ENCODE data around the gene FOXC1.

Gene FOXC1

GRCh38 chr6:1598433-1598832 is 11.3 kb upstream of the FOXC1 start:
- DNase-seq = no peak

- DNase-seq = no peak
Observed at GRCh38 chr6:1598886-1599285, 10.8 kb upstream of the FOXC1 start.

GRCh38 chr6:1599469-1599868 is 10.2 kb upstream of the FOXC1 start:
- DNase-seq = no peak

GRCh38 chr6:1600063-1600763 is 9.5 kb upstream of the FOXC1 start:
- no peak for DNase-seq

- DNase-seq = no peak
Observed at GRCh38 chr6:1600764-1601157, 9.0 kb upstream of the FOXC1 start.

GRCh38 chr6:1601158-1602048 is 8.3 kb upstream of the FOXC1 start:
- peak; percentile 62 for DNase-seq

GRCh38 chr6:1602049-1602713 is 7.5 kb upstream of the FOXC1 start:
- no peak for DNase-seq

GRCh38 chr6:1603708-1604107 is 6.0 kb upstream of the FOXC1 start:
- DNase-seq = no peak

GRCh38 chr6:1604158-1605003 is 5.3 kb upstream of the FOXC1 start:
- peak; percentile 96 for DNase-seq

- peak; percentile 87 for DNase-seq
Observed at GRCh38 chr6:1605004-1605892, 4.5 kb upstream of the FOXC1 start.

- peak; percentile 69 for DNase-seq
Observed at GRCh38 chr6:1605893-1606779, 3.6 kb upstream of the FOXC1 start.

- peak; percentile 69 for DNase-seq
Observed at GRCh38 chr6:1606780-1607515, 2.8 kb upstream of the FOXC1 start.

GRCh38 chr6:1607516-1608221 is 2.0 kb upstream of the FOXC1 start:
- DNase-seq = no peak

- peak; percentile 80 for DNase-seq
Observed at GRCh38 chr6:1608222-1609040, 1.3 kb upstream of the FOXC1 start.

- DNase-seq = peak; percentile 80
Observed at GRCh38 chr6:1609041-1609647, 571 bp upstream of the FOXC1 start.

- peak; percentile 84 for DNase-seq
Observed at GRCh38 chr6:1610497-1611321, 994 bp downstream of the FOXC1 start.

- no peak for DNase-seq
Observed at GRCh38 chr6:1611322-1611571, 1.5 kb downstream of the FOXC1 start.

Data from right kidney (tissue), 1 donor.